ENCODE measurements around the gene PTPRT.

The PTPRT gene

DNA sequence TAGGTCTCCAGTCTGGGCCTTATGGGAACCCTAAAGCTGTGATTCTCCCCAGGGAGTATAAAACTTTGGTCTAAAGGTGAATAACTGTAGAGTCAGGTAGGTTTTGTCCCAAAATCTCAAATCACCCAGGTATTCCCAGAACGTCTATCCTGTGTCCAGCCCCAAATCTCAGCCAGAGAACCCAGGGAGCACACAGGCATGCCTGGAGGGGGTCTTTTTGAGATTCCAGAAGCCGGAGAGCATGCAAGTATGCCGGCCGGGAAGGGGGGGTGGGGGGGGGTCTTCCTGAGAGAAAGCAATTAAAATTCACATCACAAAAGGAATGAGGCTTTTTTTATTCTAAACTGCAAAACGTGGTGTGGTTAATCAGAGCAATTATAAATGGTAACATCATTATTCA, 210.0 kb downstream of the PTPRT start:
- DNase-seq (ENCODE audit: extremely low spot score) = no peak
- POLR2A ChIA-PET = no interaction called here
- TF ChIP-seq NFRKB (IDR thresholded peaks at IDR 0.05) = no peak
- TF ChIP-seq ZNF384 (IDR thresholded peaks at IDR 0.05) = no peak
- TF ChIP-seq SP1 (IDR thresholded peaks at IDR 0.05) = no peak
- no peak for TF ChIP-seq L3MBTL2 (conservative IDR thresholded peaks at IDR 0.05)
- TF ChIP-seq, protein P1, sequence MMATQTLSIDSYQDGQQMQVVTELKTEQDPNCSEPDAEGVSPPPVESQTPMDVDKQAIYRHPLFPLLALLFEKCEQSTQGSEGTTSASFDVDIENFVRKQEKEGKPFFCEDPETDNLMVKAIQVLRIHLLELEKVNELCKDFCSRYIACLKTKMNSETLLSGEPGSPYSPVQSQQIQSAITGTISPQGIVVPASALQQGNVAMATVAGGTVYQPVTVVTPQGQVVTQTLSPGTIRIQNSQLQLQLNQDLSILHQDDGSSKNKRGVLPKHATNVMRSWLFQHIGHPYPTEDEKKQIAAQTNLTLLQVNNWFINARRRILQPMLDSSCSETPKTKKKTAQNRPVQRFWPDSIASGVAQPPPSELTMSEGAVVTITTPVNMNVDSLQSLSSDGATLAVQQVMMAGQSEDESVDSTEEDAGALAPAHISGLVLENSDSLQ (IDR thresholded peaks at IDR 0.05) = no peak
- TF ChIP-seq TARDBP (IDR thresholded peaks at IDR 0.05) = no peak
- no peak for TF ChIP-seq SUZ12 (IDR thresholded peaks at IDR 0.05)
- TF ChIP-seq CTBP1 (IDR thresholded peaks at IDR 0.05; ENCODE audit: borderline replicate concordance) = no peak
- no peak for TF ChIP-seq HDGF (IDR thresholded peaks at IDR 0.05; ENCODE audit: borderline replicate concordance)
- TF ChIP-seq ELF4 (IDR thresholded peaks at IDR 0.05) = no peak
- TF ChIP-seq BHLHE40 (IDR thresholded peaks at IDR 0.05; ENCODE audit: borderline replicate concordance) = no peak
- no peak for TF ChIP-seq FOXA1 (IDR thresholded peaks at IDR 0.05)
- no peak for TF ChIP-seq LEF1 (IDR thresholded peaks at IDR 0.05; ENCODE audit: borderline replicate concordance)
- TF ChIP-seq ARNT (IDR thresholded peaks at IDR 0.05) = no peak
- no peak for TF ChIP-seq FOXK2 (IDR thresholded peaks at IDR 0.05)
- TF ChIP-seq FOXM1 (IDR thresholded peaks at IDR 0.05; ENCODE audit: borderline replicate concordance) = no peak
- CTCF ChIA-PET = no interaction called here

DNA sequence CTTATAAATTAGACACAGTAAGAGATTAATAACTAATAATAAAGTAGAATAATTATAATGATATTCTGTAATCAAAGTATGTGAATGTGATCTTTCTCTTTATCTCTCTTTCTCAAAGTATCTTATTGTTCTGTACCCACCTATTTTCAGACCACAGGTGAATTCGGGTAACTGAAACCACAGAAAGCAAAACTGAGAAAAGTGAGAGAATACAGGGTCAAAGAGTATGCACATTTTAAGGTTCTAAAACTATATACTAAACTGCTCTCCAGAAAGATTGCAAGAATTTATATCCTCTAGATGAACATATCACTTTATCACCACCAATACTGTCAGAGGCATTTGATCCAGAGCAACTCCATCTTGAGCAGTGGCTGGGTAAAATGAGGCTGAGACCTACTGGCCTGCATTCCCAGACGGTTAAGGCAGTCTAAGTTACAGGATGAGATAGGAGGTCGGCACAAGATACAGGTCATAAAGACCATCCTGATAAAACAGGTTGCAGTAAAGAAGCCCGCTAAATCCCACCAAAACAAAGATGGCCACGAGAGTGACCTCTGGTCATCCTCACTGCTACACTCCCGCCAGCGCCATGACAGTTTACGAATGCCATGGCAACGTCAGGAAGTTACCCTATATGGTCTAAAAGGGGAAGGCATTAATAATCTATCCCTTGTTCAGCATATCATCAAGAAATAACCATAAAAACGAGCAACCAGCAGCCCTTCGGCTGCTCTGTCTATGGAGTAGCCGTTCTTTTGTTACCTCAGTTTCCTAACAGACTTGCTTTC, 211.3 kb downstream of the PTPRT start:
- ChIA-PET CTCF (no interaction called here), POLR2A (no interaction called here)
- no peak for DNase-seq (ENCODE audit: extremely low spot score)
- TF ChIP-seq NFRKB (IDR thresholded peaks at IDR 0.05) = no peak
- no peak for TF ChIP-seq L3MBTL2 (conservative IDR thresholded peaks at IDR 0.05)
- no peak for TF ChIP-seq SP1 (IDR thresholded peaks at IDR 0.05)
- TF ChIP-seq, protein P1 (IDR thresholded peaks at IDR 0.05) = no peak
- TF ChIP-seq ARNT (IDR thresholded peaks at IDR 0.05) = no peak
- TF ChIP-seq ZNF384 (IDR thresholded peaks at IDR 0.05) = no peak
- TF ChIP-seq SUZ12 (IDR thresholded peaks at IDR 0.05) = no peak
- TF ChIP-seq HDGF (IDR thresholded peaks at IDR 0.05; ENCODE audit: borderline replicate concordance) = no peak
- no peak for TF ChIP-seq FOXM1 (IDR thresholded peaks at IDR 0.05; ENCODE audit: borderline replicate concordance)
- TF ChIP-seq ELF4 (IDR thresholded peaks at IDR 0.05) = no peak
- no peak for TF ChIP-seq LEF1 (IDR thresholded peaks at IDR 0.05; ENCODE audit: borderline replicate concordance)
- no peak for TF ChIP-seq FOXA1 (IDR thresholded peaks at IDR 0.05)
- no peak for TF ChIP-seq TARDBP (IDR thresholded peaks at IDR 0.05)
- TF ChIP-seq BHLHE40 (IDR thresholded peaks at IDR 0.05; ENCODE audit: borderline replicate concordance) = no peak
- TF ChIP-seq FOXK2 (IDR thresholded peaks at IDR 0.05) = no peak
- TF ChIP-seq CTBP1 (IDR thresholded peaks at IDR 0.05; ENCODE audit: borderline replicate concordance) = no peak

DNA sequence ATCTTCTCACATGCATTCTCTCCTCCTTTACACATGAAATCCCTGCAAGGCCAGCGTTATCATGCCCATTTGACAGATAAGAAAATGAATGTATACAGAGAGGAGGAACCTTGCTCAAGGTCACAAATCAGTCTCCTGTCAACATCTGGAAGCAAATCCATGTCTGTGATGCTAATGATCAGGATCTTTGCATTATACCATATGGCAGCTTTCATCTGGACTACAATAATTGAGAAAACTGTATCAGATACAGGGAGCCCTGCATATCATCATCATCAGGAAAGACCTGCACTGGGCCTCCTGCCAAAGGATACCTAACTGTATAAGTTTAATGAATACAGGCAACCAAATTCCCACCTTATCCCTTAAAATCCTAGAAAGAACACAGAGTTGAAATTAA, 213.7 kb downstream of the PTPRT start:
- TF ChIP-seq FOXA1 (IDR thresholded peaks at IDR 0.05) = no peak
- no peak for TF ChIP-seq ELF4 (IDR thresholded peaks at IDR 0.05)
- no peak for TF ChIP-seq BHLHE40 (IDR thresholded peaks at IDR 0.05; ENCODE audit: borderline replicate concordance)
- TF ChIP-seq FOXK2 (IDR thresholded peaks at IDR 0.05) = no peak
- TF ChIP-seq SP1 (IDR thresholded peaks at IDR 0.05) = no peak
- TF ChIP-seq L3MBTL2 (conservative IDR thresholded peaks at IDR 0.05) = no peak
- no peak for TF ChIP-seq ARNT (IDR thresholded peaks at IDR 0.05)
- TF ChIP-seq NFRKB (IDR thresholded peaks at IDR 0.05) = no peak
- no peak for TF ChIP-seq HDGF (IDR thresholded peaks at IDR 0.05; ENCODE audit: borderline replicate concordance)
- no peak for TF ChIP-seq LEF1 (IDR thresholded peaks at IDR 0.05; ENCODE audit: borderline replicate concordance)
- TF ChIP-seq SUZ12 (IDR thresholded peaks at IDR 0.05) = no peak
- TF ChIP-seq ZNF384 (IDR thresholded peaks at IDR 0.05) = no peak
- no peak for TF ChIP-seq FOXM1 (IDR thresholded peaks at IDR 0.05; ENCODE audit: borderline replicate concordance)
- no peak for TF ChIP-seq TARDBP (IDR thresholded peaks at IDR 0.05)
- TF ChIP-seq CTBP1 (IDR thresholded peaks at IDR 0.05; ENCODE audit: borderline replicate concordance) = no peak
- TF ChIP-seq, protein P1 (IDR thresholded peaks at IDR 0.05) = no peak
- no peak for DNase-seq (ENCODE audit: extremely low spot score)
- POLR2A ChIA-PET = no interaction called here
- CTCF ChIA-PET = no interaction called here

DNA sequence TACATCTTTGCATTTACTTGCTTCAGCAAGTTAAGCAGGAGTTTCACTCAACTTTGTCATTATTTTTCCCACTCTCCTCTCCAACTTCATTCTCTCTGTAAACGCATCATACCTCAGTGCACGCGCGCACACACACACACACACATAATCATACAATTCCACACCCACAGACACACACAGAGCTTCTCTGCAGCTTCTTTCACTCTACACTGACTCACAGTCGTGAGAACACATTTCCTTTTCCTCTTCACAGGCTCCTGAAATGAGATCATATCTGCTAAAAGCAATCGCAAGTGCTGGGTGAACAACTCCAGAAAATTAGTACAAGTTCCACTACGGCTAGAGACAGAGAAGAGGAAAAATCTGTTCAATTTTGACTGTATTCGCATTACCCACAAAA, 215.4 kb downstream of the PTPRT start:
- TF ChIP-seq CTBP1 (IDR thresholded peaks at IDR 0.05; ENCODE audit: borderline replicate concordance) = no peak
- no peak for TF ChIP-seq BHLHE40 (IDR thresholded peaks at IDR 0.05; ENCODE audit: borderline replicate concordance)
- TF ChIP-seq ZNF384 (IDR thresholded peaks at IDR 0.05) = no peak
- TF ChIP-seq SP1 (IDR thresholded peaks at IDR 0.05) = no peak
- no peak for TF ChIP-seq HDGF (IDR thresholded peaks at IDR 0.05; ENCODE audit: borderline replicate concordance)
- no peak for TF ChIP-seq ARNT (IDR thresholded peaks at IDR 0.05)
- TF ChIP-seq SUZ12 (IDR thresholded peaks at IDR 0.05) = no peak
- no peak for TF ChIP-seq TARDBP (IDR thresholded peaks at IDR 0.05)
- TF ChIP-seq FOXM1 (IDR thresholded peaks at IDR 0.05; ENCODE audit: borderline replicate concordance) = no peak
- ChIA-PET CTCF (no interaction called here), POLR2A (no interaction called here)
- no peak for DNase-seq (ENCODE audit: extremely low spot score)

DNA sequence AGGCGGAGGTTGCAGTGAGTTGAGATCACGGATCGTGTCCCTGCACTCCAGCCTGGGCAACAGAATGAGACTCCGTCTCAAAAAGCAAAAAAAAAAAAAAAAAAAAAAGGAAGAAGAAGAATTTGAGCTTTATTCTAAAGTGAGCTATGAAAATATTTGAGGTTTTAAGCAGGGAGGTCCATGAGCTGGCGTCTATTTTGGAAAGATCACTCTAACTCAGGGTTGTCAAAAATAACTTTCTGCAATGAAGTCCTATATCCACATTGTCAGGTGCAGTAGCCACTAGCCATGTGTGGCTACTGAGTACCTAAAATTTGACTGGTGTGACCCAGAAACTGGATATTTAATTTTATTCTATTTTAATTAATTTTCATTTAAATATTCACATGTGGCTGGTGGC, 217.1 kb downstream of the PTPRT start:
- no peak for DNase-seq (ENCODE audit: extremely low spot score)
- POLR2A ChIA-PET = no interaction called here
- TF ChIP-seq, protein P1 (IDR thresholded peaks at IDR 0.05) = no peak
- CTCF ChIA-PET = no interaction called here
